Measurements from ENCODE around the gene PABPN1.

The PABPN1 gene

GRCh38 chr14:23306412-23307145, 14.7 kb upstream of the PABPN1 start, which contains the start of gene BCL2L2:
TSS of gene BCL2L2 (plus strand) at chr14:23306833. CDS start at chr14:23307768, 935 bp downstream.
- H3K4me3 ChIP-seq (ENCODE audit: low read depth, low read length): peak within 1 kb of the TSS; percentile 67
- TF ChIP-seq CTCF (IDR thresholded peaks at IDR 0.05; ENCODE audit: borderline replicate concordance, insufficient read depth, low read depth, low read length): no peak

- TF ChIP-seq CTCF (IDR thresholded peaks at IDR 0.05; ENCODE audit: borderline replicate concordance, insufficient read depth, low read depth, low read length): no peak
- peak overlapping the region; percentile 67 for H3K4me3 ChIP-seq (ENCODE audit: low read depth, low read length)
Measured at GRCh38 chr14:23307146-23307530, 14.1 kb upstream of the PABPN1 start.

- H3K4me3 ChIP-seq (ENCODE audit: low read depth, low read length): no peak overlapping the region
Measured at GRCh38 chr14:23307687-23308644, 13.3 kb upstream of the PABPN1 start.

GRCh38 chr14:23308721-23309445, 12.4 kb upstream of the PABPN1 start:
- TF ChIP-seq CTCF (IDR thresholded peaks at IDR 0.05; ENCODE audit: borderline replicate concordance, insufficient read depth, low read depth, low read length): no peak
- no peak overlapping the region for H3K4me3 ChIP-seq (ENCODE audit: low read depth, low read length)

More at GRCh38 chr14:23307687-23308644, 13.3 kb upstream of the PABPN1 start:
- TF ChIP-seq CTCF (IDR thresholded peaks at IDR 0.05; ENCODE audit: borderline replicate concordance, insufficient read depth, low read depth, low read length): no peak

GRCh38 chr14:23310546-23310945, 10.7 kb upstream of the PABPN1 start:
- no peak for TF ChIP-seq CTCF (IDR thresholded peaks at IDR 0.05; ENCODE audit: borderline replicate concordance, insufficient read depth, low read depth, low read length)
- H3K4me3 ChIP-seq (ENCODE audit: low read depth, low read length): no peak overlapping the region

GRCh38 chr14:23316300-23316699, 5.0 kb upstream of the PABPN1 start:
- no peak overlapping the region for H3K4me3 ChIP-seq (ENCODE audit: low read depth, low read length)
- no peak for TF ChIP-seq CTCF (IDR thresholded peaks at IDR 0.05; ENCODE audit: borderline replicate concordance, insufficient read depth, low read depth, low read length)

All from GM12875 (cell line).